K562 (cell line): Measurements from ENCODE around the gene PLEKHM3. TPM values are rescaled to one million over a fixed set of nuclear protein-coding genes. Genes with fewer than 3 reads are reported as not detected.

Source experiments
- GABPA ChIP-seq: fragments of 200-800 bp; sonication (Bioruptor generic); conservative IDR thresholded peaks from 2 replicates; pipeline ENCODE4 v1.6.1; 2016; ENCODE audit warnings: low read depth, missing genetic modification characterization, missing compliant biosample characterization
- GTF2A2 ChIP-seq: IDR thresholded peaks from 2 replicates; pipeline ENCODE4 v1.6.1; 2016; ENCODE audit warnings: mild to moderate bottlenecking, missing genetic modification characterization, missing compliant biosample characterization
- LEF1 ChIP-seq: fragments of 450-650 bp; IDR thresholded peaks from 2 replicates; pipeline ENCODE4 v1.6.1; 2016; ENCODE audit warnings: mild to moderate bottlenecking
- PHF21A ChIP-seq: fragments of 450-650 bp; IDR thresholded peaks from 2 replicates; pipeline ENCODE4 v1.6.1; 2017; ENCODE audit warnings: low read depth, borderline replicate concordance
- POLR2AphosphoS2 ChIP-seq: IDR thresholded peaks from 2 replicates; pipeline ENCODE4 v1.6.1; 2012; ENCODE audit warnings: low read length, improper control_type of control experiment
- ZNF165 ChIP-seq: fragments of 250-450 bp; sonication (Bioruptor Pico); IDR thresholded peaks from 2 replicates; pipeline ENCODE4 v1.4.0; 2020; ENCODE audit warnings: borderline replicate concordance
- polyA plus RNA-seq, 8 experiments: library from polyadenylated mRNA; depleted of rRNA in 4 of 8; stranded (reverse) in 5 of 8; unstranded in 3 of 8; fragments of >200 nt; fragmentation: Nextera tagmentation in 2 of 8; fragmentation: Illumina TruSeq in 1 of 8; extraction: Ambion mirVana in 2 of 8; extraction: Trizol in 1 of 8; gene quantifications; 2 replicates each; pipeline versions ENCODE4 v1.2.1 to v1.2.3, GENCODE V29; 2011 to 2014; ENCODE audit warnings: inconsistent platforms in 1 of 8, missing spikeins in 1 of 8
- total RNA-seq, 7 experiments: library from RNA; depleted of rRNA in 6 of 7; stranded (reverse); fragments of >200 nt in 6 of 7; fragmentation: Illumina TruSeq in 2 of 7; extraction: Trizol in 2 of 7; gene quantifications; 2 replicates each; pipeline versions ENCODE4 v1.2.1 to v1.2.3, GENCODE V29; 2011 to 2021; ENCODE audit warnings: low replicate concordance in 1 of 7
- TF ChIP-seq, protein P1 (sequence below): sonication (generic); formaldehyde crosslinking; IDR thresholded peaks from 2 replicates; pipeline ENCODE4 v1.9.0; 2022; ENCODE audit warnings: mild to moderate bottlenecking, missing genetic modification reagents
- TF ChIP-seq, protein P2 (sequence below): sonication (generic); formaldehyde crosslinking; IDR thresholded peaks from 2 replicates; pipeline ENCODE4 v1.8.1; 2023; ENCODE audit warnings: mild to moderate bottlenecking, missing genetic modification reagents, moderate library complexity
- TF ChIP-seq, protein P3 (sequence below): fragments of 450-650 bp; IDR thresholded peaks from 2 replicates; pipeline ENCODE4 v1.6.1; 2016; ENCODE audit warnings: mild to moderate bottlenecking

The PLEKHM3 gene
- total and polyA plus RNA-seq, 9 of the 15 experiments (the other 6 are each of a cell fraction or from before 2014, with no cell fraction given) = 0.24 to 1.6 (median 1.0) TPM

DNA sequence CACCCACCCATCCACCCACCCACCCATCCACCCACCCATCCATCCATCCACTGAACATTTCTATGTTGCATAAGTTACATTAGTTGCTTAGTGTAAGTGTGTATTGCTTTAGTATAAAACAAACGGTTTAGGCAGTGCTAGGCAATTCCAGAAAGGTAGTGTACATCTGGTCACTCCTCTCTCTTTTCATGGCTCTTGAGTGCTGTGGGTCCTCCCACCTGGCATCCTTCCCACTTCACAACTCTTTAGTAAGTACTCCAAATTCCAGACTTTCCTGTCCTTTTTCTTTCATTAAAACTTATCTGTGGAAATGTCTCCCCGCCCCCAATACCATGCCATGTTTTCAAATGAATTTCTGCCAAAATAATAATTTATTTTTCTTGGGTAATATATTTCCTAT is 122.5 kb downstream of the PLEKHM3 start (continued):
- TF ChIP-seq, protein P1, sequence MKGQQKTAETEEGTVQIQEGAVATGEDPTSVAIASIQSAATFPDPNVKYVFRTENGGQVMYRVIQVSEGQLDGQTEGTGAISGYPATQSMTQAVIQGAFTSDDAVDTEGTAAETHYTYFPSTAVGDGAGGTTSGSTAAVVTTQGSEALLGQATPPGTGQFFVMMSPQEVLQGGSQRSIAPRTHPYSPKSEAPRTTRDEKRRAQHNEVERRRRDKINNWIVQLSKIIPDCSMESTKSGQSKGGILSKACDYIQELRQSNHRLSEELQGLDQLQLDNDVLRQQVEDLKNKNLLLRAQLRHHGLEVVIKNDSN = no peak
- TF ChIP-seq ZNF165 (no peak), LEF1 (no peak), GABPA (tag) (no peak), GTF2A2 (no peak), POLR2AphosphoS2 (no peak), PHF21A (no peak)
- TF ChIP-seq, protein P2, sequence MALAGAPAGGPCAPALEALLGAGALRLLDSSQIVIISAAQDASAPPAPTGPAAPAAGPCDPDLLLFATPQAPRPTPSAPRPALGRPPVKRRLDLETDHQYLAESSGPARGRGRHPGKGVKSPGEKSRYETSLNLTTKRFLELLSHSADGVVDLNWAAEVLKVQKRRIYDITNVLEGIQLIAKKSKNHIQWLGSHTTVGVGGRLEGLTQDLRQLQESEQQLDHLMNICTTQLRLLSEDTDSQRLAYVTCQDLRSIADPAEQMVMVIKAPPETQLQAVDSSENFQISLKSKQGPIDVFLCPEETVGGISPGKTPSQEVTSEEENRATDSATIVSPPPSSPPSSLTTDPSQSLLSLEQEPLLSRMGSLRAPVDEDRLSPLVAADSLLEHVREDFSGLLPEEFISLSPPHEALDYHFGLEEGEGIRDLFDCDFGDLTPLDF = no peak
- TF ChIP-seq, protein P3, sequence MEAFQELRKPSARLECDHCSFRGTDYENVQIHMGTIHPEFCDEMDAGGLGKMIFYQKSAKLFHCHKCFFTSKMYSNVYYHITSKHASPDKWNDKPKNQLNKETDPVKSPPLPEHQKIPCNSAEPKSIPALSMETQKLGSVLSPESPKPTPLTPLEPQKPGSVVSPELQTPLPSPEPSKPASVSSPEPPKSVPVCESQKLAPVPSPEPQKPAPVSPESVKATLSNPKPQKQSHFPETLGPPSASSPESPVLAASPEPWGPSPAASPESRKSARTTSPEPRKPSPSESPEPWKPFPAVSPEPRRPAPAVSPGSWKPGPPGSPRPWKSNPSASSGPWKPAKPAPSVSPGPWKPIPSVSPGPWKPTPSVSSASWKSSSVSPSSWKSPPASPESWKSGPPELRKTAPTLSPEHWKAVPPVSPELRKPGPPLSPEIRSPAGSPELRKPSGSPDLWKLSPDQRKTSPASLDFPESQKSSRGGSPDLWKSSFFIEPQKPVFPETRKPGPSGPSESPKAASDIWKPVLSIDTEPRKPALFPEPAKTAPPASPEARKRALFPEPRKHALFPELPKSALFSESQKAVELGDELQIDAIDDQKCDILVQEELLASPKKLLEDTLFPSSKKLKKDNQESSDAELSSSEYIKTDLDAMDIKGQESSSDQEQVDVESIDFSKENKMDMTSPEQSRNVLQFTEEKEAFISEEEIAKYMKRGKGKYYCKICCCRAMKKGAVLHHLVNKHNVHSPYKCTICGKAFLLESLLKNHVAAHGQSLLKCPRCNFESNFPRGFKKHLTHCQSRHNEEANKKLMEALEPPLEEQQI = no peak
- TF ChIP-seq, all 486 proteins: peak for 0
